Measurements from ENCODE around the gene CD276.

Gene CD276

DNA sequence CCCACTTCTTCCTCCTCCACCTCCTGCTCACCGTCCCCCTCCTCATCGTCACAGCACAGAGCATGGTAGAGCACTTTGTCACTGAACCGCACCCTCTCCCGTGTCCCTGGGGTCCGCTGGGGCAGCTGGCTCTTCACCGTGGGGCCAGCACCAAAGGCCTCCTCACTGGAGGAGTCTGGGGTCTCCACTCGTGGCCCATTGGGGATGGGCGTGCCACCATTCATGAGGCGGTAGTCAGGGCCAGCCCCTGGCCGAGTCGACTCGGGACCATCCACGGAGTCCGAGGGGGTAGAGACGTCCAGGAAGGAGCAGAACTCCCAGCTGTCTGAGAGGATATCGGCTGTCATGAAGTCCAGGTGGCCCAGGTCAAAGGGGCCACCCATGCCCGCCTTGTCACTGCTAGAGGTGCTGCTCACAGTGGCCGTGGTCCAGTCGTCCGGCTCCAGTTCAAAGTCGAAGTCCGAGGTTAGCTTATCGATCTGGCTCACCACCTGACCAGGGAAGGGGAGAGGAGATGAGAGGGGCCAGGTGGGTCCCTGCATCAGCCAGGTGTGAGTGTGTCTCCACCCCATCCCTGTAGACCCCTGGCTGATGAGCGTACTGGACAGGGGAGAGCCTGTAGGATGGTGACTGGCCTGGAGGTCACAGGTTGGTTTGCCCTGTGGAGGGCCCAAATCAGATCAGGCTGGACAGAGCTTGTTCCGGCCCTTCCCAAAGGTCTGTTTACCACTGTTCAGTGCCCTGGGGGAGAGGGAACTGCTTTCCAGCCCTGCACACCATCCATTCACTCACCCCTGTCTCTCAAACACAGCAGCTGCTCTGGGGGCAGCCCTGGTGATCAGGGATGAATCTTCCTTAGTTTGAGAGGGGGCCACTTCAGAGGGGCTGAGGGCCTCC is 56.2 kb downstream of the CD276 start:
- no peak overlapping the region for H3K9ac ChIP-seq (ENCODE audit: low read length)
- no peak overlapping the region for H2AFZ ChIP-seq (ENCODE audit: low read depth, low read length, severe bottlenecking)
- TF ChIP-seq, protein P1, sequence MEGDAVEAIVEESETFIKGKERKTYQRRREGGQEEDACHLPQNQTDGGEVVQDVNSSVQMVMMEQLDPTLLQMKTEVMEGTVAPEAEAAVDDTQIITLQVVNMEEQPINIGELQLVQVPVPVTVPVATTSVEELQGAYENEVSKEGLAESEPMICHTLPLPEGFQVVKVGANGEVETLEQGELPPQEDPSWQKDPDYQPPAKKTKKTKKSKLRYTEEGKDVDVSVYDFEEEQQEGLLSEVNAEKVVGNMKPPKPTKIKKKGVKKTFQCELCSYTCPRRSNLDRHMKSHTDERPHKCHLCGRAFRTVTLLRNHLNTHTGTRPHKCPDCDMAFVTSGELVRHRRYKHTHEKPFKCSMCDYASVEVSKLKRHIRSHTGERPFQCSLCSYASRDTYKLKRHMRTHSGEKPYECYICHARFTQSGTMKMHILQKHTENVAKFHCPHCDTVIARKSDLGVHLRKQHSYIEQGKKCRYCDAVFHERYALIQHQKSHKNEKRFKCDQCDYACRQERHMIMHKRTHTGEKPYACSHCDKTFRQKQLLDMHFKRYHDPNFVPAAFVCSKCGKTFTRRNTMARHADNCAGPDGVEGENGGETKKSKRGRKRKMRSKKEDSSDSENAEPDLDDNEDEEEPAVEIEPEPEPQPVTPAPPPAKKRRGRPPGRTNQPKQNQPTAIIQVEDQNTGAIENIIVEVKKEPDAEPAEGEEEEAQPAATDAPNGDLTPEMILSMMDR (IDR thresholded peaks at IDR 0.05; ENCODE audit: insufficient read depth, low read length, poor library complexity, severe bottlenecking): no peak
- no peak for TF ChIP-seq EZH2phosphoT487 (conservative IDR thresholded peaks at IDR 0.05; ENCODE audit: low read length)
- no peaks in the 10 kb centered on the region for H3K9me2 ChIP-seq (replicated peaks; ENCODE audit: insufficient read depth, low read length)
- H3K9me3 ChIP-seq (ENCODE audit: insufficient read depth, low read length): no peaks in the 10 kb centered on the region
- no peaks in the 10 kb centered on the region for H3K36me3 ChIP-seq (ENCODE audit: low read length)
- no peak overlapping the region for H3K4me3 ChIP-seq (ENCODE audit: insufficient read depth, low read length, poor library complexity, severe bottlenecking)
- H3K79me2 ChIP-seq (ENCODE audit: insufficient read depth, low read length): no peaks in the 10 kb centered on the region
- no peaks in the 10 kb centered on the region for H4K20me1 ChIP-seq (ENCODE audit: low read depth, low read length)
- H3K27ac ChIP-seq (ENCODE audit: low read depth, low read length): no peak overlapping the region
- no peak overlapping the region for H3K4me2 ChIP-seq (ENCODE audit: low read depth, low read length, poor library complexity, severe bottlenecking)
- H3K27me3 ChIP-seq (ENCODE audit: low read length): no peaks in the 10 kb centered on the region
- H3F3A ChIP-seq (ENCODE audit: insufficient read depth): no peaks in the 10 kb centered on the region

DNA sequence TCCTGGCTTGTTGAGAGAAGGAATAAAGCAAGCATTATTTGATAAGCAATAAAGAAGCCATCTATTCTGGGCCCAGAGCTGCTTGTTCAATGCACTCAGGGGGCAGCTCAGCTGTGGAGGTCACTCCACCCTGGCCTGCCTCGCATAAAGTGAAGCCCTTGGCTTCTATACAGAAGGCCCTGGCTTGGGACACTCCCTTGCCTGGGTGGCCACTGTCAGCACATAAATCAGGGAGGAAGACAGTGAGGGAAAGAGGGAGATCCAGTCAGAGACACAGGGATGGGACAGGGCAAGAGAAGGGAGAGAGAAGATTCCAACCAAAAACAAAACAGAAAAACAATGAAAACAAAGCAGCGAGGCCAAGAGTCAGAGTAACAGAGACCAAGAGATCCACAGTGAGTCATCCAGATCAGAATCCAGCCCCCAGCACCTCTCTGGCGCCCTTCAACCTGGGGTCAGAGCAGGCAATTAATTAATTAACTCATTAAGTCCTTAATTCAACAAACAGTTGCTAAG is 57.2 kb downstream of the CD276 start:
- H3K4me3 ChIP-seq (ENCODE audit: insufficient read depth, low read length, poor library complexity, severe bottlenecking): no peak overlapping the region
- no peak overlapping the region for H3K4me2 ChIP-seq (ENCODE audit: low read depth, low read length, poor library complexity, severe bottlenecking)
- H3F3A ChIP-seq (ENCODE audit: insufficient read depth): no peaks in the 10 kb centered on the region
- H3K9ac ChIP-seq (ENCODE audit: low read length): no peak overlapping the region
- H3K27ac ChIP-seq (ENCODE audit: low read depth, low read length): no peak overlapping the region
- no peaks in the 10 kb centered on the region for H3K79me2 ChIP-seq (ENCODE audit: insufficient read depth, low read length)
- no peaks in the 10 kb centered on the region for H3K36me3 ChIP-seq (ENCODE audit: low read length)
- TF ChIP-seq, protein P1 (IDR thresholded peaks at IDR 0.05; ENCODE audit: insufficient read depth, low read length, poor library complexity, severe bottlenecking): no peak
- no peak for TF ChIP-seq EZH2phosphoT487 (conservative IDR thresholded peaks at IDR 0.05; ENCODE audit: low read length)
- no peak overlapping the region for H2AFZ ChIP-seq (ENCODE audit: low read depth, low read length, severe bottlenecking)
- H4K20me1 ChIP-seq (ENCODE audit: low read depth, low read length): no peaks in the 10 kb centered on the region
- no peaks in the 10 kb centered on the region for H3K27me3 ChIP-seq (ENCODE audit: low read length)
- no peaks in the 10 kb centered on the region for H3K9me2 ChIP-seq (replicated peaks; ENCODE audit: insufficient read depth, low read length)
- no peaks in the 10 kb centered on the region for H3K9me3 ChIP-seq (ENCODE audit: insufficient read depth, low read length)

DNA sequence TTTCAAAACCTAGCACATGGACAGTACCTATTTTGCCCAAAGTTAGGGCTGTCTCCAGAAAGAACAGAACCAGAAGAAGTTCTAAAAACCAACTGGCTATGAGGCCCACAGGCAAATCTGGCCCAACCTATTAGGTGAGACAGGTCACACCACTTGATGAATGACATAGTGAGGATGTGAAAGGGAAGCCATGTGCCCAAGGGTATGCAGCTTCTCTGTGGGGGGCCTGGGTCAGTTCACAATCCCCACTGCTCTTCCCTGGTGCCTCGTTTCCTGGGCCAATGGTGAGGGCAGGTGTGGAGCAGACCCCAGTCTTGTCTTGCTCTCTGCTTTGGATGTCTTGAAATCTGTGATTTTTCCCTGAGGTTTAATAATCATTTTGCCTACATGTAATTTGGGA is 60.1 kb downstream of the CD276 start:
- no peaks in the 10 kb centered on the region for H3K79me2 ChIP-seq (ENCODE audit: insufficient read depth, low read length)
- H4K20me1 ChIP-seq (ENCODE audit: low read depth, low read length): no peaks in the 10 kb centered on the region
- no peaks in the 10 kb centered on the region for H3K36me3 ChIP-seq (ENCODE audit: low read length)
- H3F3A ChIP-seq (ENCODE audit: insufficient read depth): no peaks in the 10 kb centered on the region
- H3K9me2 ChIP-seq (replicated peaks; ENCODE audit: insufficient read depth, low read length): no peaks in the 10 kb centered on the region
- H3K9me3 ChIP-seq (ENCODE audit: insufficient read depth, low read length): no peaks in the 10 kb centered on the region
- no peak overlapping the region for H3K9ac ChIP-seq (ENCODE audit: low read length)
- no peak overlapping the region for H3K27ac ChIP-seq (ENCODE audit: low read depth, low read length)
- TF ChIP-seq EZH2phosphoT487 (conservative IDR thresholded peaks at IDR 0.05; ENCODE audit: low read length): no peak
- TF ChIP-seq, protein P1 (IDR thresholded peaks at IDR 0.05; ENCODE audit: insufficient read depth, low read length, poor library complexity, severe bottlenecking): no peak
- no peak overlapping the region for H2AFZ ChIP-seq (ENCODE audit: low read depth, low read length, severe bottlenecking)
- no peaks in the 10 kb centered on the region for H3K27me3 ChIP-seq (ENCODE audit: low read length)
- H3K4me3 ChIP-seq (ENCODE audit: insufficient read depth, low read length, poor library complexity, severe bottlenecking): no peak overlapping the region
- no peak overlapping the region for H3K4me2 ChIP-seq (ENCODE audit: low read depth, low read length, poor library complexity, severe bottlenecking)

All from SU-DHL-6 (cell line).